ENCODE data around the gene ARL4A.
"Not testable (repeated sequence)": the region's sequence is repeated elsewhere in the genome, so short reads cannot be mapped to it uniquely, and the experiment has no call there.

The ARL4A gene, protein sequence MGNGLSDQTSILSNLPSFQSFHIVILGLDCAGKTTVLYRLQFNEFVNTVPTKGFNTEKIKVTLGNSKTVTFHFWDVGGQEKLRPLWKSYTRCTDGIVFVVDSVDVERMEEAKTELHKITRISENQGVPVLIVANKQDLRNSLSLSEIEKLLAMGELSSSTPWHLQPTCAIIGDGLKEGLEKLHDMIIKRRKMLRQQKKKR

GRCh38 chr7:12686891-12687717, at the start of gene ARL4A:
Gene ARL4A (plus strand): TSS chr7:12687633. CDS start chr7:12688255, 622 bp downstream.
- peak; percentile 100 for DNase-seq

DNA sequence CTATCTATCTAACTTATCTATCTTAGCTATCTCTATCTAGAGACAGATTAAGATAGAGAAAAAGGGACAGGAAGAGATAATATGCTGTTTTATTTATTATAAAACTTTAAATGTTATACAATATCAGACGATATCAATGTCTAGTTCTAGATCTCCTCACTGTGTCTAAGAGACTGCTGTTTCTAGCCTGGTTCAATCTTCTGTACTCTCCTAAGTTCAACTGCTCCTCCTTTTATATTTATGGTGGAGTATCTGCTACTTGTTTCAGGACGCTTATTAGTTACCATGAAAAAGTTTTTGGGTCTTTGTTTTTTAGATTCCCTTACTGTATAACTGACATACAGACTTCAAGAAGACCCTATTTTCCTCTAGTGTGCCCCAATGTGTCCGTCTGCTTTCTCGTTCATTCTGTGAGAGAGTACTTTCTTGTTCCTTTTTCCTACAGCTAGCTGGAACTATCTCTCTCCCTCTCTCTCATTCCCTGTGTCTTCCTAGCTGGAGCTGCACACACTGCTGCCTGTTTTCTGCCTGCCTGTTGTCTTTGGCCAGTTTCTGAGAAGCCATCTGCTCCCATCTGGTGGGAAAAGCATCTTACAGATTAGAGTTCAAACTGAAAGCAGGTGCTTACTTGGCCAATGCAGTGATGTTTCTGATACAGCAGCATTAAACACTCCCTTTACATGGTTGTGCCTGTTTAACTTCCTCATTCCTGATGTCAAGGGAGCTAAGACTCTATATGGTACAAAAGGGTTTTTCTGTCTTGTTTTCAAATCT, 49.4 kb upstream of the ARL4A start:
- no peak for DNase-seq

- peak; percentile 38 for DNase-seq
Measured at GRCh38 chr7:12638851-12639456, 48.5 kb upstream of the ARL4A start.

GRCh38 chr7:12640299-12641096, 46.9 kb upstream of the ARL4A start:
- DNase-seq, result no peak

DNA sequence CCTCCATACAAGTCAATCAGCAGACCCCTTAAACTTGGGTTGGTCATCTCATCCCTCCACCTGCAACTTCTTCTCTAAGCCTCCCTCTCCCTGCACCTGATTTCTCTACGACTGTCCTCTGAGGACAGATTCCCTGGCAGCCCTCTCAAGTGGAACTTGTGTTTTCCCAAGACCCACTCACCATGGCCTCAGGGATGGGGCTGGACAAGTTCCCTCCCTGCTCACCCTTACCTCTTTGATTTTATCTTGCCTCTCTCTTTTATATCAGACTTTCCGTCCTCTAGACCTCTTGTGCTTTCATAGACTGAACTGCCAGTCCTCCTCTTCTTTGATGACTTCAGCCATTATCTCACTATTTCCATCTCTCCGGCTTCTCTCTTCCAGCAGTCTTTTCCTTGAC, 46.2 kb upstream of the ARL4A start:
- DNase-seq, result no peak

- DNase-seq, result no peak
Measured at GRCh38 chr7:12642508-12642907, 44.9 kb upstream of the ARL4A start.

GRCh38 chr7:12643001-12643643, 44.3 kb upstream of the ARL4A start:
- no peak for DNase-seq

GRCh38 chr7:12643644-12644043, 43.8 kb upstream of the ARL4A start:
- DNase-seq, result no peak

DNA sequence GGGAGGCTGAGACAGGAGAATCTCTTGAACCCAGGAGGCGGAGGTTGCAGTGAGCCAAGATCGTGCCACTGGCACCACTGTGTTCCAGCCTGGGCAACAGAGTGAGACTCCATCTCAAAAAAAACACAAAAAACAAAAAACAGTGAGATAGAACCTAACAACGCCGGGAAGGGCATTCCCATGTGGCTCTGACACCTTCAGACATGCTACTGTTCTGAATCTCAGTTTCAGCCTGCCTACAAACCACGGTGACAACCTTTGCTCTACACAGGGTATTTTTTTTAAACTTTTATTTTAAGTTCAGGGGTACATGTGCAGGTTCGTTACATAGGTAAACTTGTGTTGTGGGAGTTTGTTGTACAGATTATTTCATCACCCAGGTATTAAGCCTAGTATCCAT, 42.2 kb upstream of the ARL4A start:
- DNase-seq, result not testable (repeated sequence)

DNA sequence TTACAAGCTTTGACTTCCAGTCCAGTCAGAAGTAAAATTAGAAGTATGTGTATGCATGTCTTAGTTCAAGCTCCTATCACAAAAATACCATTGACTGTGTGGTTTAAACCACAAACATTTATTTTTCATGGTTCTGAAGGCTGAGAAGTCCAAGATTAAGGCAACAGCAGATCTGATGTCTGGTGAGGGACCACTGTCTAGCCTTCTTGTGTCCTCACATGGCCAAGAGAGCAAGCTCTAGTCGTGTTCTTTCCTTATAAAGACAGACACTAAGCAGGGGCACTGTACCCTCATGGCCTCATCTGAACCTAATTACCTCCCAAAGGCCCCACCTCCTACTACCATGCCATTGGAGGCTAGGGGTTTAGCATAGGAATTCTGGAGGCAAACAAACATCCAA, 41.3 kb upstream of the ARL4A start:
- peak; percentile 53 for DNase-seq

GRCh38 chr7:12647364-12648219, 39.8 kb upstream of the ARL4A start:
- no peak for DNase-seq

- no peak for DNase-seq
Measured at GRCh38 chr7:12648704-12649261, 38.6 kb upstream of the ARL4A start.

- DNase-seq, result no peak
Measured at GRCh38 chr7:12649348-12649747, 38.1 kb upstream of the ARL4A start.

- no peak for DNase-seq
Measured at GRCh38 chr7:12650080-12650479, 37.4 kb upstream of the ARL4A start.

DNA sequence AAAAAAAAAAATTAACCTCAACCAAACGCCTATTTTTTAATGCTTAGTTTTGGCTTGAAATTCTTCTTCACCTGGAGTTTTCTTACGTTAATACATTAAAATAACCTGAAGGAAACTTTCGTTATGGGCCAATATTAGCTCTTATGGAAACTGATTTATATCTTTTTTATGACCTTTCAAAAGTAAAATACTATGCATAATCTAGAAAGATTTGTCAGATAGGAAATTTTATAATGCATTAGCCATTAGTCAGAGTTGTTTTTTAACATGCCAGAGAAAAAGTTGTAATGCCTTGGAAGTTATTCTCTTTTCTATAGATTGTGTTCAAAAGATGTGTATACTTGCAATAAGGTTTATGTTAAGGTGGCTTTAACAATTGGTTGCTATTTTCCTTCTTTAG, 34.3 kb upstream of the ARL4A start:
- no peak for DNase-seq

GRCh38 chr7:12653518-12653917, 33.9 kb upstream of the ARL4A start:
- peak; percentile 71 for DNase-seq

GRCh38 chr7:12655161-12655560, 32.3 kb upstream of the ARL4A start:
- DNase-seq, result no peak

DNA sequence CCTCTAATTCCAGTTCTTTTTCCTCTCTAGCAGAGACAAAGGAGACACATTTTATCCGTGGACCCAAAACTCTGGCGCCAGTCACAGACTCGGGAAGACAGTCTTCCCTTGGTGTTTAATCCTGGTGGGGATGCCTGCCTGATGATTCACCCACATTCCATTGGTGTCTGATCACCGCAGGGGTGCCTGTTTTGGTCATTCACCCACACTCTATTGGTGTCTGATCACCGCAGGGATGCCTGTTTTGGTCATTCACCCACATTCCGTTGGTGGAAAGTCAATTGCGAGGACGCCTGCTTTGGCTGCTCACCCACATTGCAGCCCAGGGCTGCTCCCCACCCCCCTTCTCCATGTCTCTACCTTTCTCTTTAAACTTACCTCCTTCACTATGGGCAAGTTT, 27.0 kb upstream of the ARL4A start:
- peak; percentile 99 for DNase-seq

DNA sequence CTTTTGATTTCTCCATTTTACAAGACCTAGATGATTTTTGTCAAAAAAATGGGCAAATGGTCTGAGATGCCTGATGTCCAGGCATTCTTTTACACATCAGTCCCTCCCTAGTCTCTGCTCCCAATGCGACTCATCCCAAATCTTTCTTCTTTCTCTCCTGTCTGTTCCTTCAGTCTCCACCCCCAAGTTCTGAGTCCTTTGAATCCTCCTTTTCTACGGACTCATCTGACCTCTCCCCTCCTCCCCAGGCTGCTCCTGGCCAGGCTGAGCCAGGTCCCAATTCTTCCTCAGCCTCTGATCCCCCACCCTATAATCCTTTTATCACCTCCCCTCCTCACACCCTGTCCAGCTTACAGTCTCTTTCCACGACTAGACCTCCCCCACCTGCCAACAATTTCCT, 26.4 kb upstream of the ARL4A start:
- peak; percentile 59 for DNase-seq

GRCh38 chr7:12661581-12661980, 25.9 kb upstream of the ARL4A start:
- DNase-seq, result no peak
